NCI-H2081 (cell line): ENCODE data around the gene ERGIC1.

Experiments
- DNase-seq, 2 experiments: peaks; one replicate each; lab custom pipeline; 2025; lab: John Stamatoyannopoulos, UW

Gene ERGIC1

DNA sequence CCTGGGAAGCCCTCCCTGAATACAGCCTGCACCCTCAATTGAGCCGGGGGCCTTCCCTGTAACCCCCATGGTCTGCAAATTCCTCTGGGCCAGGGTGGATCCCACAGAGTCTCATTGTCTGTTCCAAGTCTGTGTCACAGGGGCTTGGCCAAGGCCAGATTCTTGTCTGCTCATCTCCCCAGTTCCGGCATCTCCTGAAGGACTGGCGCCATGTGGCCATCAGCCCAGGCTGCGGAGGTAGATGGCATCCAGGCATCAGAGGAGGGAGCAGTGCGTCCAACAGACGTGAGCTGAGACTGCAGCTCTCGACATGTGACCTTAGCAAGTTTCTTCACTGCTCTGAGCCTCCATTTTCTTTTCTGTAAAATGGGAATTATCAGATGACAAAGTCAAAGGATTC lies 87.9 kb downstream of the ERGIC1 start:
- no peak for DNase-seq

DNA sequence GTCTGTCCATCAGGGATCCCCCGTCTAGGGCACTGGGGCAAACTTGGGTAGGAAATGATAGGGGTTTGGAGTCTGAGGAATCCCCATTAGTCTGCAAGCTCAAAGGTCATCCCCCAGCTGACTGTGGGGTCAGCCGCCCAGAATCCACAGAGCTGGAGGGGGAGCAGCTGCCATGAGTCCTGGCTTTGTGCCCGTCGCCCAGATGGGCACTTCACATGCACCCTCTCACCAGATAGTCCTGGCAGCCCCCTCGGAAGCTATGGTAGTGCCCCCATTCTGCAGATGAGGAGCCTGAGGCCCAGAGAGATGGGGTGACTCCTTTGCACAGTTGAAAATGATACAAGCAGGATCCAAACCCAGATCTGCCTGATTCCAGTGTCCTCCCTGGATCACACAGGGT lies 89.5 kb downstream of the ERGIC1 start:
- no peak for DNase-seq

DNA sequence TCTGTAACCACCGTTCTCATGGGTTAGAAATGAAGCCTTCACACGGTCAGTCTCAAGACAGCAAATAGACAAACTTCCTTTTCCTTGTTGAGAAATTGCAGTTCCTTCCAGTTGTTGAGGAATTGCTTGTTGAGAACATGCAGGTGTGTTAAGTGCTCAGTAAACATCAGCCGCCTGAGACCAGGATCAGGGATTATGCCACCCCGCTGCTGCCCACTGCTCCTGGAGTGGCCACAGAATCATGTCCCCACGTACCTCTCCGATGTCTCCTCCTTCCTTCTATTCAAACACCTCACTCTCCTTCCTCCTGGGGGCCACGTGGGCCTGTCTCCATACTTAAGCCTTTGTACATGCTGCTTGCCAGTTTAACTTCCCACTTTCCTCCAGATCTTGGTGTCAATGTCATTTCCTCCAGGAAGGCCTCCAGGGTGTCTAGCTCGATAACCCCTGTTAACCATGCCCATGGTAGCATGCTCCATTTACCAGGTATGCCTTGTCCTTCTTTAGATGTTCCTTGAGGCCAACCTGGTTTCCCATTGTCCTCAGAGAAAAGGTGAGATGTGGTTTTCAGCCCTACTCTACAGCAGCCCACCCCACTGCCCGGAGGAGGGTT lies 91.4 kb downstream of the ERGIC1 start:
- DNase-seq, result no peak

DNA sequence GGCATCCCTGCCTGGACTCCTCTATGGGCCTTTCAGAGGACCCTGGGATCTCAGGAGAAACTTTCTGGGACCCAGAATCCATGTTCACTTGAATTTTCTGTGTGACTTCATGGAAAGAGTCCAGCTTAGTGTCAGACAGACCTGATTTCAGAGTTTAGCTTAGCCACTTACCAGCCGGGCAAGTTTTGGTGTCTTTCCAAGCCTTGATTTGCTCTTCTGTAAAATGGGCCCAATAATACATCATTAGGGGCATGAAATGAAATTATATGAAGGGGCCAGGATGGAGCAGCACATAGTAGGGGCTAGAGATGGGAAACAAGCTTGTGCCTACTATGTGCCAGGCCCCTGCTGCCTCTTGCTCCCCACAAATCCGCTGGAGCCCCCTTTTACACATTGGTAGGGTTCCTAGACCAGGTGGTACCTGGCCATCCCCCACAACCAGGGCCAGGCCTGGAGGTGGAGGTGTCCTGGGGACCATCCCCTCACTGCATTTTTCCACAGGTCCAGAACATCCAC lies 92.0 kb downstream of the ERGIC1 start:
- DNase-seq, result no peak

DNA sequence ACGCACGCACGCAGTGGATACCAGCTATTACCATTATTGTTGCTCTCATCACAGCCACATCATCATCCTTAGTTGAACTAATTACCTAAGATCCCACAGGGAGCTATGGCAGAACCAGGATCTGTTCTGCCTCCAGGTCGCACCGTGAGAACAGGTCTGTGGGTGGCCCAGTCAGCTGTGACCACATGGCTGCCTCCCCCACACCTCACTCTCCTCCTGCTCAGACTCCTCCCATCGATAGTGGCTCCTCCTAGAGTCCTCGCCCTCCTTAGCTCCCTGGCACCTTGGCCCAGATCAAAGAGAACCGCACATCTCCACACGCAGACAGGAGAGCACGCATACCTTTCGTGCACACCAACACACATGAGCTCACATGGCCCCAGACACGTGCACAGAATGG lies 92.7 kb downstream of the ERGIC1 start:
- DNase-seq, result no peak

DNA sequence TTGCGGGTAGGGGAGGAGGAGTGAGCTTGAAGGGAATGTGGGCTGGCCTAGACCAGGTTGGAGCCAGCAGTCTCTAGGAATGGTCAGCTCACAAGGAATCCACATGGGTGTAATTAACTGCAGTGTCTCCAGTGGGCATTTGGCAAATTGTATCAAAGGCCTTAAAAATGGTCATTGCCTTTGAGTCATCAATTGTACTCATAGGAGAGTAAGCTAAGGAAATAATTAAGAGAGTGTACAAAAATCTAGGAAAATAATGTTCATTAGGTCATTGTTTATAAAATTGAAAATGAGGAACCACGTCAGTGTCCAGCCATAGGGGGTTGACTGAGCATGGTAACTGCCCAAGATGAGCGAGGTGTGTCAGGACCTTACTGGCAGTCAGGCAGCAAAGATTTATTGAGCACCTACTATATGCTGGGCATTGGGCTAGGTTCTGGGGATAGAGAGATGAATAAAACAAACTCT lies 95.4 kb downstream of the ERGIC1 start:
- no peak for DNase-seq

DNA sequence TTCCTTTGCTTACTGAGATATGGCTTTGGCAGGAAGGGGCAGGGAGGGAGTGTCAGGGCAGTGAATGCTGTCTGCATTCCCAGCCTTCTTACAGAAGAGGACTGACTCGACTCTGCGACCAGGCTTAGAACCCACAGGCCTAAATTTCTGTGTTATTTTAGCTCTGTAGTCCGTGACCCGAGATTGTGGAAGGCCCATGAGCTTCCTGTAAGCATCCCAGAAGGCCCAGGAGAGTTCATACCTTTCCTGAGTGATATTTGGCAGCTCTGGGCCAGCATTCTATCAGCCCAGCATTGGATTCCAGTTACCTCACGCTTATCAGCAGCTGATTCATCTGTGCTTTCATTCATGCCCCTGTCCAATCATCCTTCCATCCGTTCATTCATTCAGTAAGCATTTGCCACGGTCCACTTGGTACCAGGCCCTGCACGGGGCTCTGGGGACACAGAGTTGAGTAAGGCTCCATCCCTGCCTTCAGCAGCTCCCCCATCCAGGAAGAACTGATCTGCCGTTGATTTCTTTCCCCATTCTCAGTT lies 97.0 kb downstream of the ERGIC1 start:
- DNase-seq, result no peak

DNA sequence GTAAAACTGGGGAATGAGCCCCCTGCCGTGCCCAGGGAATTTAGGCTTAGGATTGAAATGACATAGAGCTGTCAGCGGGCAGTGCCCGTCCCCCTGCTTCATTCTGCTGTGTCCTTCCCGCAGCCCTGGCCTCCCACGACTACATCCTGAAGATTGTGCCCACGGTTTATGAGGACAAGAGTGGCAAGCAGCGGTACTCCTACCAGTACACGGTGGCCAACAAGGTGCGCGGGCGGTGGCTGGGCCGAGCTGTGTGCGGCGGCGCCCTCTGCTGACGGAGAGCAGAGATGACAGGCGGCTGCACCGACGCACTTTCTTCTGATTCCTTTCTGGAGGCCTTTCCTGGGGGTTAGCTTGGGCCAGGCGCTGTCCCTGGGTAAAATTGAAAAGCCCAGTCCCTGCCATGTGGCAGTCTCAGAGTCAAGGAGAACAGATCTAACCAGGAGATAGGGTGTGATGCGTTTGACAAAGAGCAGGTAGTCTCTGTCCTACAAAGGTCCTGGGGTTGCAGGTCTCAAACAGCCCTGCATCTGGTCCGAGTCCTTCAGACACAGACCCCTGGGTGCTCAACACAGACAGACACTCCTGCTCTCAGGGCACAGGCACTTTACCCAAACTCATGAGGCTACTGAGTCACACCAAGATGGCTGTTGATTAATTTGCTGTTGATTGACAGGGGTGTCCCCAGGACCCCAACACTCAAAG lies 98.4 kb downstream of the ERGIC1 start:
- peak; percentile 40 to 56 for DNase-seq

DNA sequence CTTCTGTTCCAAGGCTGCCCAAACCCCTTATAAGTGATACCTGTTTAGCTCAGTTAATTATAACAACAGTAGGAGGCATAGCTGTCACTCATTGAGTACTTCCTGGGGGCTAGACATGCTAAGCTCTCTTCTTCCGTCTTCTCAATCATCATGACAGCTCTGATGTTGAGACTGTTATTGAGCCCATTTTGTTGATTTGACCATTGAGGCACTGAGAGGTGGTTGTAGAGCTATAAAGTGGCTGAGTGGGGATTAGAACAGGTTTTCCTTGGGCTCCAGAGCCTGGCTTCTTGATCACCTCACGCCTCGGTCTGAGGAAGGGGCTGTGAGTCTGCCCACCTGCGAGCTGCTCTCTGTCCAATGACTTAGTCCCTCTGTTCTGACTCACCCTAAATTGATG lies 99.2 kb downstream of the ERGIC1 start:
- DNase-seq, result no peak

DNA sequence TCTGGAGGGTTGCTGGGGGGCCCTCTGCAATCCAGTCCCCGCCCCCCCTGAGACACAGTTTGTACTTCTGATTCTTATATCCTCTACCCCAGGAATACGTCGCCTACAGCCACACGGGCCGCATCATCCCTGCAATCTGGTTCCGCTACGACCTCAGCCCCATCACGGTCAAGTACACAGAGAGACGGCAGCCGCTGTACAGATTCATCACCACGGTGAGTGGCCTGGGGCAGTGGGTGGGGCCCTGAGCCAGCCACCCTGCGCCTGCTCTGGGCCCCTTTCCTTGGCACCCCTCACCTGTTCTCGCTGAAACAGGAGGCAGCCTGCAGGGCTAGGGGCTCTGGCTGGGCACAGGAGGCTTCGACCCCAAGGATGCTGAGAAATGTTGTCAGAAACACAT lies 101.0 kb downstream of the ERGIC1 start:
- DNase-seq, result no peak

DNA sequence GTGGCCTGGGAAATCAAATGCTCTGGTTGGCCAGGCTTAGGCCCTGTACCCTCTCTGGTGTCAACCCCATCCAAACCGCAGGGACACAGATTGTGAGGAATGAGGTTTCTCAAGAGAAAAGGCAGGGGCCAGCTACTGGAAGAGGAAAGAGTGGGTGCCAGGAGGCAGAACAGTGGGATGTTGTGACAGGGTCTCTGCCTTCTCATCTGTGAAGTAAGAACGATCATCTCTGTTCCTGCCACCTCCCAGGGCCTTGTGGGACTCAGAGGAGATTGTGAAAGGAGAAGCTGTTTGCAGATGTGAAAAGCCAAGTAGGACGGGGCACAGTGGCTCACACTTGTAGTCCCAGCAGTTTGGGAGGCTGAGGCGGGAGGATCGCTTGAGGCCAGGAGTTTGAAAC lies 102.3 kb downstream of the ERGIC1 start:
- no peak for DNase-seq

DNA sequence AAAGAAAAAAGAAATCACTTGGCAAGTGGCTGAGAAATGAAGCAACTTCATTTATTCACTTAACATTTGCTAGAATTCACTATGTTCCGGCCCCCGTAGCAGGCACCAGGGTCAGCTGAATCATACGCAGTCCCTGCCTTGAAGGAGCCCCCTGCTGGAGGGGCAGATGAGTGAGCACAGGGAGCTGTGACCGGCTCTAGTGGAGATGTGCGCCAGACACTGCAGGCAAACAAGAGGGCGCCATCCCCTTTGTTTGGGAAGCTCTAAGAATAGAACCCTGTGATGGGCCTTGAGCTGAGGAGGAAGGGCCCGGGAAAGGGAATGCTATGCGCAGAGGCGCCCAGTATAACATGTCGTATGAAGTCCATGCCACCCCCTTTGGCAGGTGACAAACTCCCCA lies 105.0 kb downstream of the ERGIC1 start:
- peak in 1 of 2 experiments; percentile 8 for DNase-seq

DNA sequence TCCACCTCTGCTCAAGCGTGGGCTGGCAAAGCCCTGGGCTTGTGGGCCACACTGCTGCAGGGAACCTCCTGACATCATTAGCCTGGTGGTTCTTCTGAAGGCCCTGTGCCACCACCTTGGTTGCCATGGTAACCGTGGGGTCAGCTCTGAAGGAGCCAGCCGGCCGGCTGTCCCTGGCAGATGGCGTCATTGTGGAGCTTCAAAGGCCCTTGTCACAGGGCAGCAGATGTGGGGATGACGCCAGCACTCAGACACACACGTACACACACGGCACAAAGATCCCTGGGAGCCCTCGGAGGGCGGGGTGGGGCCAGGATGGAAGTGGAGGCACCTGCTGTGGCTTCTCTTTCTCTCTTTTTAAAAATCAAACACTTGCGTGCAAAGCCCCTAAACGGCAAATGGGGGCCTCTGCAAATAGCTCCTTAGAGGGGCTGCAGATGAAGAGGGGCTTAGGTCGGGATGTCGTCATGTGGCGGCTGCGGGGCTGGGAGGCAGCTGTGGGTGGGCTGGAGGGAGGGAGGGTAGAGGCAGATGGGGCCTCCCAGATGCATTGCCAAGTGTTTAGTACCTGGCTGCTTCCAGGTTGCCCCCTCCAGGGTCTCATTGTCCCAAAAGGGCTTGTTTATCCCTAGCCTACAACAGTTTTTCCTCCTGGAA lies 105.7 kb downstream of the ERGIC1 start:
- peak in 1 of 2 experiments; percentile 6 for DNase-seq

DNA sequence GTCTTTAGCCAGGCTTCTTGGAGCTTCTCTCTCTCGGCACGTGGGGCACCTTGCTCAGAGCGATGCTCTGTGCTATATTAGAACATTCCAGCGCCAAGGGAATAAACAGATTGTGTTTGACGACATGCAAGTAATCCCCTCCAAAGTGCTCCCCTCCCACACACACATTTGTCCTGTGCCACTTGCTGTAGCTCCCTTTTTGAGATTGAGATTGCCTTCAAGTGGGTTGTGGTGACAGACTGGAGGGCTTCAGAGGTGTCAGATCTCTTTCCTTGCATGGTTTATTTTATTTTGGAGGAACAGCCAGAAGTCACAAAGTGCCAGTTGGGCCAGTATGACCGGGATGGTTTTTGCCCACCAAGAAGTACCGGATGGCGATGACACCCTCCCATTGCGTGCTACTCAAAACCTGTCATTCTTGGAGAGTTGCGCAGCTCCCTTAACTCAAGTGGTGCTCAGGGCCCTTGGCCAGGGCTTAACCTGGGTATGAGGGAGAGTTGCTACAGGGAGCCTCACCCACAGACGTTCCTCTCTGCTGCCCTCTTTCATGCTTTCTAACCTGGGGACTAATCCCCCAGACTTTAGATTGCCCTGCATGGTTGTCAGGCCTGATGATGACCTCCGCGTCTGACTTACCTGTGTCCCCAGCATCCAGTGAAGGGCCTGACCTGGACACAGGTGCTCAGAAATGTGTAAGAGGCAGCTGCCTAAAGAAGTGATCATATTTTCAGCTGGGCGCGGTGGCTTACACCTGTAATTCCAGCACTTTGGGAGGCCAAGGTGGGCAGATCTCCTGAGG lies 106.4 kb downstream of the ERGIC1 start:
- DNase-seq, result no peak

DNA sequence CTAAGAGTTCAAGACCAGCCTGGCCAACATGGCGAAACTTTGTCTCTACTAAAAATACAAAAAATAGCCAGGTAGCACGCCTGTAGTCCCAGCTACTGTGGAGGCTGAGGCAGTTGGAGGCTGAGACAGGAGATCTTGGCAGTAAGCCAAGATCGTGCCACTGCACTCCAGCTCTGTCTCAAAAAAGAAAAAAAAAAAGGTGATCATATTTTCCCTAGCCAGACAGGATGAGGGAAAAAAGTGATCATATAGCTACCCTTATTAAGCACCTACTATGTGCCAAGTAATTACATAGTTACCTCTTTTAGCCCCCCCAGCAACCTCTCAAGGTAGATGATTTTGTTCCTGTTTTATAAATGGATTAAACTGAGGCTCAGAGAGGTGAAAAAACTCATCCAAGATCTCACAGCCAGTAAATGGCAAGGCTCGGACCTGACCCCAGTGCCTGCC lies 107.0 kb downstream of the ERGIC1 start:
- DNase-seq, result no peak

DNA sequence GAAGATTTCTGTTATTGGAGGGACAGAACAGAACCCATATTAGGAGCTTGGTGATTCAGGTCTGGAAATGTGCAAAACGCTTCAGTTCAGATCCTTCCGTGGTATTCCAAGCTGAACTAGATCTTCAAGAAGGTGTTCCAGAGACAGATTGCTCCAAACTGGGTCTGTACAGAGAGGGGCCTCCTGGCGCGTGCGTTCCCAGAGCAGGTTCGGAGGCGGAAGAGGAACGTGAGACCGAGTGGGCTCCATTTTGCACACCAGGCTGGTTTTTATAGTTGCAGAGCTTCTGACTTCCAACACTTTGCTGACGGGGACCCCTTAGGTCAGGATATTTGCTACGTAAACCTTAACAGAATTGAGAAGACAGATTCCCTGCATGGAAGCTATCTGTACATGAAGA lies 108.5 kb downstream of the ERGIC1 start:
- no peak for DNase-seq

DNA sequence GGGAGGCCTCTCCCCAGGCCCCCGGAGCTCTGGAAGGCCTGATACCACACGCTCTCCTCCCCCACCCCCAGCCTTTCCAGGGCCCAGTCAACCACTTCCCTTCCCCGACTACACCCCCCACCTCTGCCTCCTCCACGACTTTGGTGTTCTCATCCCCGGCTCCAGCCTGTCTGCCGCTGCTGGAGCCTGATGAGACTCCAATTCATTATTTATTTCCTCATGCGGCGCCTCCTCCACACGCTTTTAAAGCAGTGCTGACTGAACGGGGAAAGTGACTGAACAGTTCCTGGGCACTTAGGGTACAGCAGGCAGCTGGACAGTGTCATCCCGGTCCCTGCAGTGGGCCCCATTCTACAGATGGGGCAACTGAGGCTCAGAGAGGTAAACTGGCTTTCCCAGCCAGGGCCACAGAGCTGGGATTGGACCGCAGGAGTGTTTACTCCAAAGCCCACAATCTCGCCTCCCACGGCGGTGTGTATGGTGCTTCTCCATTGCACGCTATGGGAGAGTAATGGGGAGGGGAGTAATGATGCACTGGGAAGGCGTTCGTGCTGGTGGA lies 109.3 kb downstream of the ERGIC1 start:
- no peak for DNase-seq

DNA sequence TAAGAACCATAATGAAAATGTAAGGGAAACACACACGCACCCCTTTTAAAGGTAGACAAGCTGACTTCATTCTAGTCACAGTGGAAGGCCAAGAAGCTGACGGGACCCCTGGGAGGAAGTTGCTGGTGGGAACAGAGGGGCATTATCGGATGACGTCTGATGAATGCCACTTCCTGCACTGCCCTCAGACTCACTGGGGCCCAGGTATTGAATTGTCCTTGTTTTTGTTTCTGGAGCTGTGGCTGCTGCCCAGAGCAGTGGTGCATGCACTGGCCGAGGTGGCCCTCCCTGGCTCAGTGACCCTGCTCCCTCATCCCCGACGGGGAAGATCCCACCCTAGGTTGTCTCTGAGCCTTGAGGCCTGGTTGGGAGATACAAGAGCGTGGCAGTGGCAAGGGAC lies 109.9 kb downstream of the ERGIC1 start:
- DNase-seq, result no peak

DNA sequence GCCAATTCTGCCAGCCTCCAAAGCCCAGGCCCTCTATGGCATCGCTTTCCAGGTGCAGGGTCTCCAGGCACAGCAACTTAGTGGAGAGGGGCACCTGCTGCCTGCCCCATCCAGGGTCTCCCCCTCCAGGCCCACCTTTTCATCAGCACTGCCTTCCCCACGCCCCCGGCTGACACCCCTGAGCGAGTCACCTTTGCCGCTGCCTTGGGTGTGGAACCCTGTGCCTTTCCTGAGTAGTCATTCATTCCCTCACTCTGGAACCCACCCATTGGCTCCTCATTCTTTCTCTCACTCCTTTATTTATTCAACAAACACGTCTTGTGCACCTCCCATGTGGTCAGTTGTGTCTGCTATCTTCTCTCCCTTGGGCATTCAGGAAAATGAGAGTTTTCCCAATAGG lies 110.7 kb downstream of the ERGIC1 start:
- DNase-seq, result no peak

DNA sequence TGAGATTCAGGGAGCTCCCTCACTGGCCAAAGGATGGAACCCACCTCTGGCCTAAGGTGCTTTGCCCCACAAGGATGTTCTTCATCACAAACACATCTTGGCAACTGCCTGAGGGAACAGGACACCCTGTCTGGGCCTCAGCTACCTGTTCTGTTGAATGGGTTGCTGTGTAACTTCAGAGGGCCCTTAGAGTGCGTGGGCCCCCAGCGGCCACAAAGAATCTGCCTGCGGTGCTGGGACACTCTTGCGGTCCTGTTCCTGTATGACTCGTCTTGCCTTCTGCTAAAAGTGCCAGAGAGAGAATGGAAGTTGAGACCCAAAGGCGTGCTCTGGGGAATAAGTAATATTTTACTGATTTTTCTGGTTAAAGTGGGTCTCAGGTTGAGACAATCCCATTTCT lies 111.1 kb downstream of the ERGIC1 start:
- DNase-seq, result no peak

DNA sequence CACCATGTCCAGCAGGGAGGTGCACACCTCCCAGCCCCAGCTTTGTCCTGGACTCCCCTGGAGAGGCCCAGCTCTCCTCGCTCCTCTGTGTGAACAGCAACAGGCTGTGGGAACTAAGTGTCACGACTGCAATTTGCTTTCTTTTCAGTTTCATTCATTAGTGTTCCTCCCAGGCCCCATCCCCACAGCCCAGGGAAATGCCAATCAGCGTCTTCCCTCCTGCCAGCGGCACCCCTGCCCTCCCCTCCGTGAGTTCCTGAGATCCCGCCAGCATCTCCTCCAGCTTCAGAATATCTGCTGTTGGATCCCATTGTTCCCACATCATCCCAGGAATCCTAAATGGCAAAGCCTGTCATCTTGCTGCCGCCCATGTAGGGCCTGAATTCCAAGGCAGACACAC lies 112.1 kb downstream of the ERGIC1 start:
- no peak for DNase-seq

DNA sequence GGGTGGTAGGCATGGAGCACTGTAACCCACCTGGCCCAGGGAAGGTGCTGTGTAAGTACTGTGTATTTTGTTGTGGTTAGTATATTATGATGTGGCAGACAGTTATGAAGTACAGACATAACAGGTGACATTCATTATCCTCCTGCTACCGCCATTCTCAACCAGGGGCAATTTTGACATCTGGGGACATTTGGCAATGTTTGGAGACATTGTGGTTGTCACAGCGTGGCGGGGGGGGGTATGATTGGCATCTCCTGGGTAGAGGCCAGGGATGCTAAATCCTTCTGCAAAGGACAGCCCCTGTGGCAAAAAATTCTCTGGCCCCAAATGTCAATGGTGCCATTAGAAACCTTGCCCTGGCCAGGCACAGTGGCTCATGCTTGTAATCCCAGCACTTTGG lies 115.4 kb downstream of the ERGIC1 start:
- DNase-seq, result no peak
